Glutamatergic neuron (in vitro differentiated cells): ENCODE data around the gene DMRT1. TPM values are rescaled to one million over a fixed set of nuclear protein-coding genes. Genes with fewer than 3 reads are reported as not detected.

Source experiments
- DNase-seq: peaks from one replicate; pipeline ENCODE4 v3.0.0; 2022
- H3K27ac Mint-ChIP-seq: one replicate; pipeline ENCODE4 v1.8.0; 2020; ENCODE audit warnings: mild to moderate bottlenecking, mixed read lengths, inconsistent platforms; ENCODE audit not compliant: unreplicated experiment
- H3K27me3 Mint-ChIP-seq: one replicate; pipeline ENCODE4 v1.8.0; 2020; ENCODE audit warnings: mild to moderate bottlenecking, moderate library complexity, mixed read lengths, inconsistent platforms; ENCODE audit not compliant: unreplicated experiment
- H3K36me3 Mint-ChIP-seq: one replicate; pipeline ENCODE4 v1.8.0; 2020; ENCODE audit warnings: mild to moderate bottlenecking, mixed read lengths, inconsistent platforms; ENCODE audit not compliant: unreplicated experiment
- H3K4me1 Mint-ChIP-seq: one replicate; pipeline ENCODE4 v1.8.0; 2020; ENCODE audit warnings: mild to moderate bottlenecking, low read depth, mixed read lengths, inconsistent platforms; ENCODE audit not compliant: unreplicated experiment
- H3K4me3 Mint-ChIP-seq: one replicate; pipeline ENCODE4 v1.8.0; 2020; ENCODE audit warnings: mild to moderate bottlenecking, mixed read lengths, inconsistent platforms; ENCODE audit not compliant: unreplicated experiment
- H3K9me3 Mint-ChIP-seq: one replicate; pipeline ENCODE4 v1.8.0; 2020; ENCODE audit warnings: mild to moderate bottlenecking, moderate library complexity, mixed read lengths, inconsistent platforms; ENCODE audit not compliant: unreplicated experiment
- long read RNA-seq: library from polyadenylated mRNA; unstranded; transcript quantifications from one replicate; pipeline ENCODE4 v2.0.0, GENCODE V29; 2020; ENCODE audit not compliant: unreplicated experiment
- total RNA-seq: library from RNA; stranded (reverse); fragmentation: NEBNext Ultra II Directional; extraction: Animal tissue kit (Norgen Biotek cat#: 25700); gene quantifications from one replicate; pipeline ENCODE4 v1.2.1, GENCODE V29; 2021; ENCODE audit not compliant: unreplicated experiment
- TF ChIP-seq, protein P1 (sequence below): fragments of 200-600 bp; sonication (generic); IDR thresholded peaks from one replicate; pipeline ENCODE4 v1.5.0; 2021; ENCODE audit not compliant: partially characterized antibody, unreplicated experiment

The DMRT1 gene
- 0.25 TPM for total RNA-seq
- long read RNA-seq = 0 reads

DNA sequence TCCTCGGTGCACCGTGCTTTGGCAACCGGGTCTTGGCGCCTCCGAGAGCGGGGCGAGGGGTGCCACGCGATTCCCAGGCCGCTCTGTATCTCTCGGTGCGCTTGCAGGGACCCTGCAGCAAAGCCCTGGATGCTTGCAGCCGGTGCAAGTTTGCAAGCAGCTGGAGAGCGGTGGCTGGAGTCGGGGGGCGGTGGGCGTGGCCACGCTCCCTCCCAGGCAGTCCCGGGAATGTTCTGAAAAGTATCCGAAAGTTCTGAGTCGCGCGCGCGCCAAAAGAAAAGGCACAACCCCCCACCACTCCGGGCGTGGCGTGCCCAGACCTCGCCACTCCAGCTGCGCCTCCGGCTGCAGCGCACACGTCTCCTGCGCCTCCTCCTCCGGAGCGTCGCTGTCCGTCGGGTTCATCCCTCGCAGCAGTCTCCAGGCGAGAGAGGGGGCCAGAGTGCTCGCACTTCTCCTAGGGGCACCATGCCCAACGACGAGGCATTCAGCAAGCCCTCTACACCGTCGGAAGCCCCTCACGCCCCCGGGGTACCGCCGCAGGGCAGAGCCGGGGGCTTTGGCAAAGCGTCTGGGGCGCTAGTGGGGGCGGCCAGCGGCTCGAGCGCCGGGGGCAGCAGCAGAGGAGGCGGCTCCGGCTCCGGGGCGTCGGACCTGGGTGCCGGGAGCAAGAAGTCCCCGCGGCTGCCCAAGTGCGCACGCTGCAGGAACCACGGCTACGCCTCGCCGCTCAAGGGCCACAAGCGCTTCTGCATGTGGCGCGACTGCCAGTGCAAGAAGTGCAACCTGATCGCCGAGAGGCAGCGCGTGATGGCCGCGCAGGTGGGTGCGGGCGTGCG lies at the start of gene DMRT1:
TSS of gene DMRT1 (plus strand) at position 327 of the 839 bp plus-strand sequence. CDS start at position 469, 142 bp downstream.
- Mint-ChIP-seq H3K9me3 (peaks cover 8% of the 10 kb centered on the region), H3K27ac (no peak within 1 kb of the TSS), H3K27me3 (peaks cover 27% of the 10 kb centered on the region), H3K4me1 (peaks cover 2% of the 10 kb centered on the region), H3K36me3 (peaks cover 5% of the 10 kb centered on the region), H3K4me3 (peak within 1 kb of the TSS; percentile 34)
- DNase-seq = peak; percentile 38
- TF ChIP-seq, protein P1, sequence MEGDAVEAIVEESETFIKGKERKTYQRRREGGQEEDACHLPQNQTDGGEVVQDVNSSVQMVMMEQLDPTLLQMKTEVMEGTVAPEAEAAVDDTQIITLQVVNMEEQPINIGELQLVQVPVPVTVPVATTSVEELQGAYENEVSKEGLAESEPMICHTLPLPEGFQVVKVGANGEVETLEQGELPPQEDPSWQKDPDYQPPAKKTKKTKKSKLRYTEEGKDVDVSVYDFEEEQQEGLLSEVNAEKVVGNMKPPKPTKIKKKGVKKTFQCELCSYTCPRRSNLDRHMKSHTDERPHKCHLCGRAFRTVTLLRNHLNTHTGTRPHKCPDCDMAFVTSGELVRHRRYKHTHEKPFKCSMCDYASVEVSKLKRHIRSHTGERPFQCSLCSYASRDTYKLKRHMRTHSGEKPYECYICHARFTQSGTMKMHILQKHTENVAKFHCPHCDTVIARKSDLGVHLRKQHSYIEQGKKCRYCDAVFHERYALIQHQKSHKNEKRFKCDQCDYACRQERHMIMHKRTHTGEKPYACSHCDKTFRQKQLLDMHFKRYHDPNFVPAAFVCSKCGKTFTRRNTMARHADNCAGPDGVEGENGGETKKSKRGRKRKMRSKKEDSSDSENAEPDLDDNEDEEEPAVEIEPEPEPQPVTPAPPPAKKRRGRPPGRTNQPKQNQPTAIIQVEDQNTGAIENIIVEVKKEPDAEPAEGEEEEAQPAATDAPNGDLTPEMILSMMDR = no peak

DNA sequence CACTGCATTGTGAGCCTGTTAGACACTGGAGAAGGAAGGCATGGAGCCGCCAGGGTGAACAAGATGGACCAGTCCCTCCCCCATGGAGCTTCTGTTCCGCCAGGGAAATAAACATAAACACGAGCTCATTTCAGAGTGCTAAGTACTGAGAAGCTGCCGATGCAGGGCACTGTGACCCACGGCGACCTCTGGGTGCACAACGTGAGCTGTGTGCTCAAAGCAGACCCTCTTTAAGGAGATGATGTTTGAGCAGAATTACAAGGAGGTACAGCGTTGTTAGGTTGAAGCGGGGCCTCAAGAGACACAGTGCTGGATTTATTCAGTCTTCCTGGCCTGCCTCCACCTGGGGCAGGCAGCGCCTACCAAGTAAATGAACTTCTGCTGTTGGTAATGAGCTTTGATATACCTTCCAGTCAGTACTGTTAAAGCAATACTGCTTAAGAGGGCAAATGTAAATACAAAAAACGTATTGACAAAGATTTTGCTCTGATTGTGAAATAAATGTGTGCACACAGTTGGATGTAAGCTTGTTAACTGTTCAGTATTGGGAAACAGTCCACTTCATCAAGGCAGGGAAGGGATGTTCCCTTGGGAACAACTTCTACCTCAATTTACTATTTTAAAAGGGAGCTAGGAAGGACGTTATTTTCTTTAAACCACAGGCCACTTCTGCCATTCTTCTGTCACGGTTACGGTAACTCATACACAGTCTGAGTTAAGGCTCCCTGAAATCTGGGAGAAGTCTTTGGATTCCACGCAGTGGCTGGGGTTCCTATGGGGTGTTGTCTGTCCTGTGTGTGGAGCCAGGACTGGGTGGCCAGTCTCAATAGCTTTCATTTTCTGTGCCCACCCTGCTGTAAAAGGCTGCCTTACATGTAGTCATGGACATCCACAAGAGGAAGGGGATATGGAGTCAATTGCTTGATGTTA lies 48.9 kb upstream of the DMRT1 start:
- Mint-ChIP-seq H3K9me3 (no peaks in the 10 kb centered on the region), H3K27me3 (peaks cover 2% of the 10 kb centered on the region), H3K27ac (no peak overlapping the region), H3K36me3 (no peaks in the 10 kb centered on the region), H3K4me3 (no peak overlapping the region), H3K4me1 (no peaks in the 10 kb centered on the region)
- TF ChIP-seq, protein P1 = no peak
- no peak for DNase-seq

DNA sequence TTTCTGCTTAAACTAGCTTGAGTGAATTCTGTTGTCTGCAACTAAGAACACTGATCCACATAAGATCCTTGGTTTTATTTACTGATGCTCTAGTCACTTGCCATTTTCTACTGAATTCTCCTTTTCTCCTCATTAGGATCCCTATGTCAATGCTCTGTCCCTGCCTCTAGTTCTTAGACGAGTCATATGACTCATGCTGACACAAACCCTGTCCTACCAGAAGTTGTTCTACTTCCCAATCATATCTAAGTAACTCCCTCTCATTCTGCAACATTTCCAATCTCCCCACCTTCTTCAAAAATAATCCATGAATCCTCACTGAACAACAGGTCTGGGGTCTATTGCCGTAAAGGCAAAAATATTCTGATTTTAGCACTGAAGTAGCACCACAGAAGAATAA lies 47.1 kb upstream of the DMRT1 start:
- no peak overlapping the region for H3K27ac Mint-ChIP-seq
- DNase-seq = no peak
- no peaks in the 10 kb centered on the region for H3K4me1 Mint-ChIP-seq
- peaks cover 2% of the 10 kb centered on the region for H3K27me3 Mint-ChIP-seq
- H3K9me3 Mint-ChIP-seq = no peaks in the 10 kb centered on the region
- TF ChIP-seq, protein P1 = no peak
- H3K4me3 Mint-ChIP-seq = no peak overlapping the region
- H3K36me3 Mint-ChIP-seq = no peaks in the 10 kb centered on the region

DNA sequence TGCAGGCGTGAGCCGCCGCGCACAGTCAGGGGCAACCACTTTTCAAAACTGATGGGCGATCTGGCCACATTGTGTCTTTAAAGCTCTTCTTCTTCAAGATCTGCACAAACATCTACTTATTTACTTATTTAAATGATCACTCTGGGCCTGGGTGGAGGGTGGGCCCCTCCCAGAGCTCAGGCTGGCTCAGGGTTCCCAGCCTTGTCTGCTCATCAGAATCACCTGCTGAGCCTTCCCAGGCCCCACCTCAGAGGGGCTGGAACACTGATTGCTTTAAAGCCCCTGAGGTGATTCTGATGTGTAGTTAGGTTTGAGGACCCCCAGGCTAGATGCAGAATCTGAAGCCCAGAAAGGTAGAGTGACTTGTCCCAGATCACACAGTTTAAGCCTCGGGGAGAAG lies 45.6 kb upstream of the DMRT1 start:
- Mint-ChIP-seq H3K9me3 (no peaks in the 10 kb centered on the region), H3K4me1 (no peaks in the 10 kb centered on the region), H3K36me3 (no peaks in the 10 kb centered on the region), H3K4me3 (no peak overlapping the region), H3K27ac (no peak overlapping the region), H3K27me3 (peaks cover 2% of the 10 kb centered on the region)
- TF ChIP-seq, protein P1 = no peak
- DNase-seq = no peak
